Mucosa of stomach (tissue), 1 donor: ENCODE data around the gene HUS1B.
"Not testable (repeated sequence)": the region's sequence is repeated elsewhere in the genome, so short reads cannot be mapped to it uniquely, and the experiment has no call there.

Experiments
- H3K27me3 ChIP-seq: one replicate; pipeline ENCODE4 v1.7.0; 2013; ENCODE audit warnings: mild to moderate bottlenecking, low read length; ENCODE audit not compliant: control insufficient read depth, insufficient read depth
- H3K36me3 ChIP-seq: one replicate; pipeline ENCODE4 v1.7.0; 2013; ENCODE audit warnings: low read length; ENCODE audit not compliant: control insufficient read depth, insufficient read depth
- H3K4me1 ChIP-seq: one replicate; pipeline ENCODE4 v1.7.0; 2013; ENCODE audit warnings: mild to moderate bottlenecking, low read length; ENCODE audit not compliant: control insufficient read depth, insufficient read depth
- H3K4me3 ChIP-seq: one replicate; pipeline ENCODE4 v1.7.0; 2013; ENCODE audit warnings: low read length
- H3K9ac ChIP-seq: one replicate; pipeline ENCODE4 v1.7.0; 2013; ENCODE audit warnings: mild to moderate bottlenecking, low read length, moderate library complexity
- H3K9me3 ChIP-seq: one replicate; pipeline ENCODE4 v1.7.0; 2013; ENCODE audit warnings: mild to moderate bottlenecking, low read length, moderate library complexity; ENCODE audit not compliant: control insufficient read depth
- donor health status: Pancreatic carcinoma.

HUS1B gene

DNA sequence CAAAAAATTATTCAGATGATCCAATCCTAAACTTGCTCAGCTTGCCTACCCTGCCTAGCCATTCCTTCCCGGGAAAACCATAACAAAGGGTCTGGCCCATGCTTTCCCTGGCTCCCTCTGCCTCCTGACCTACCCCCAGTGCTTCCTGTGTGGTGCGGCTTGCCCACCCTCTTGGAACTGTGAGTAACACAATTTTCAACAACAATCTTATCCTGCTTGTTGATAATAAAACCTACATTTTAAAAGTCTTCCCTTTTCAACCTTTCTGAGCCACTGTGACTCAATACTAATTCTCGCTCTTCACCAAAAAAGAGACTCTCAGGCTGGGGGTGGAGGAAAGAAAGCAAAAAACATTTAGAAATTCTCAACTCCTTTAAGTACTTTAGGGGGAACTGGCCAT, 18.1 kb upstream of the HUS1B start:
- no peaks in the 10 kb centered on the region for H3K4me1 ChIP-seq
- H3K4me3 ChIP-seq: no peak overlapping the region
- no peaks in the 10 kb centered on the region for H3K36me3 ChIP-seq
- no peak overlapping the region for H3K9ac ChIP-seq
- H3K27me3 ChIP-seq: no peaks in the 10 kb centered on the region
- H3K9me3 ChIP-seq: no peaks in the 10 kb centered on the region

- H3K9ac ChIP-seq: no peak overlapping the region
- H3K9me3 ChIP-seq: no peaks in the 10 kb centered on the region
- no peaks in the 10 kb centered on the region for H3K4me1 ChIP-seq
- no peaks in the 10 kb centered on the region for H3K27me3 ChIP-seq
- no peaks in the 10 kb centered on the region for H3K36me3 ChIP-seq
- H3K4me3 ChIP-seq: no peak overlapping the region
These were observed 17.5 kb upstream of the HUS1B start for GRCh38 chr6:674406-674805.

DNA sequence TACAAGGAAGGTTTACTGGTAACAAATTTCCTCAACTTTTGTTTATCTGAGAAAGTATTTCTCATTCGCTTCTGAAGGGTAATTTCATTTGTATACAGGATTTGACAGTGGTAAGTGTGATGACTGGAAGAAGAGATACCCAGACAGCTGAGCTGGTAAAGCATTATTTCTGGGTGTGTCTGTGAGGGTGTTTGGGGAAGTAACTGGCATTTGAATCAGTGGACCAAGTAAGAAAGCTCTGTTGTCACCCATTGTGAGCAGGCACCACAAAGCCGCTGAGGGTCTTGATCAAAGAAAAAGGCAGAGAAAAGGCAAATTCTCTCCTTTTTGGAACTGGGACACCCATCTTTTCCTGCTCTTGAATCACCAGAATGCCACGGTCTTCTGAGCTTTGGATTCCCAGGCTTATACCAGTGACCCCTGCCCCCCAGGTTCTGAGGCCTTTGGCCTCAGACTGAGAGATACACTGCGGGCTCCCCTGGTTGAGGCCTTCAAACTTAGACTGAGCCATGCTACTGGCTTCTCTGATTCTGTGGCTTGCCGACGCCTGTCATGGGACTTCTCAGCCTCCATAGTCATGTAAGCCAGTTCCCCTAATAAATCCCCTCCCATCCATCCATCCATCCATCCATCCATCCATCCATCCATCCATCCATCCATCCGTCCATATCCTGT, 10.5 kb upstream of the HUS1B start:
- no peaks in the 10 kb centered on the region for H3K27me3 ChIP-seq
- no peaks in the 10 kb centered on the region for H3K36me3 ChIP-seq
- no peaks in the 10 kb centered on the region for H3K9me3 ChIP-seq
- no peaks in the 10 kb centered on the region for H3K4me1 ChIP-seq
- H3K4me3 ChIP-seq: no peak overlapping the region
- H3K9ac ChIP-seq: no peak overlapping the region

- Histone ChIP-seq H3K9me3 (no peaks in the 10 kb centered on the region), H3K36me3 (no peaks in the 10 kb centered on the region), H3K9ac (no peak overlapping the region), H3K27me3 (no peaks in the 10 kb centered on the region), H3K4me1 (peaks cover under 1% of the 10 kb centered on the region), H3K4me3 (no peak overlapping the region)
These were observed 8.7 kb upstream of the HUS1B start for GRCh38 chr6:665403-666267.

- not testable (repeated sequence) for H3K9me3 ChIP-seq, H3K9ac ChIP-seq, H3K4me3 ChIP-seq, H3K27me3 ChIP-seq, H3K36me3 ChIP-seq
- H3K4me1 ChIP-seq: peaks cover 12% of the 10 kb centered on the region
These were observed 6.9 kb upstream of the HUS1B start for GRCh38 chr6:663788-664187.

- Histone ChIP-seq H3K36me3 (no peaks in the 10 kb centered on the region), H3K9ac (no peak overlapping the region), H3K4me1 (peaks cover 12% of the 10 kb centered on the region), H3K27me3 (no peaks in the 10 kb centered on the region), H3K9me3 (no peaks in the 10 kb centered on the region), H3K4me3 (no peak overlapping the region)
These were observed 3.0 kb upstream of the HUS1B start for GRCh38 chr6:659716-660581.

DNA sequence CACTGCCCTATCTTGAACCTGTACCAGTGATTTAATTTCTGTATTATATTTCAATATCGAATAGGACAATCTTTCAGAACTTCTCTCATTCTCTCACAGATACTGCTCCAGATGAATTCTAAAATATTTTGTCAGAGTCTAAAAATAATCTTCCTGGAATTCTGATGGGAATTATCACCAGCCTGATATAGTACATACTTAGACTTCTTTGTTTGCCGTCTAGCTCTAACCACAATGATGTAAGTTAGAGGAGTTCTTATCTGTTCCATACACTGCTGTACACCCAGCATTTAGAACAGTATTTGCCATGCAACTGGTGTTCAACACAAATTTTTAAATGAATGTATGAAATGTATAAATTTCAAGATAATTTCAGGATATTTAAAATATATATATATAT, 1.3 kb upstream of the HUS1B start:
- Histone ChIP-seq H3K9ac (no peak overlapping the region), H3K9me3 (no peaks in the 10 kb centered on the region), H3K36me3 (no peaks in the 10 kb centered on the region), H3K27me3 (no peaks in the 10 kb centered on the region), H3K4me3 (no peak overlapping the region), H3K4me1 (peaks cover 12% of the 10 kb centered on the region)

- H3K36me3 ChIP-seq: no peaks in the 10 kb centered on the region
- no peaks in the 10 kb centered on the region for H3K27me3 ChIP-seq
- H3K9ac ChIP-seq: no peak overlapping the region
These were observed 843 bp upstream of the HUS1B start for GRCh38 chr6:657743-658142.

DNA sequence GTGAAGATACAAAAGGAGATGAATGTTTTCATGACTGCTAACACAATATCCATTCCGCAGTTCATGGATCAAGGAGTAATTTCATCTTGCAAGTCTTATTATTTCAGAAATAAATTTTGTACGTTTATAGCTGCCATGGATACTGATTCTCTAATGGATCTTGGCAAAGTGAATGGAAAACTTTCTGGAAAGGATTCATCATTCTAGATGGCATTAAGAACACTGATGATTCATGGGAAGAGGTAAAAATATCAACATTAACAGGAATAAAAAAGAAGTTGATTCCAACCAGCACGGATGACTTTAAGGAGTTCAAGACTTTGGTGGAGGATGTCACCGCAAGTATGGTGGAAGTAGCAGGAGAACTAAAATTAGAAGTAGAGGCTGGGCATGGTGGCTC, 2.8 kb downstream of the HUS1B start:
- Histone ChIP-seq H3K4me1 (no peaks in the 10 kb centered on the region), H3K36me3 (no peaks in the 10 kb centered on the region), H3K9ac (no peak overlapping the region), H3K9me3 (no peaks in the 10 kb centered on the region), H3K27me3 (no peaks in the 10 kb centered on the region), H3K4me3 (no peak overlapping the region)

More at GRCh38 chr6:657743-658142, 843 bp upstream of the HUS1B start:
- Histone ChIP-seq H3K4me1 (peaks cover 12% of the 10 kb centered on the region), H3K9me3 (no peaks in the 10 kb centered on the region), H3K4me3 (no peak overlapping the region)

GRCh38 chr6:652865-653264, 4.0 kb downstream of the HUS1B start:
- Histone ChIP-seq H3K9me3 (no peaks in the 10 kb centered on the region), H3K4me1 (no peaks in the 10 kb centered on the region), H3K36me3 (no peaks in the 10 kb centered on the region), H3K9ac (no peak overlapping the region), H3K4me3 (no peak overlapping the region), H3K27me3 (no peaks in the 10 kb centered on the region)

DNA sequence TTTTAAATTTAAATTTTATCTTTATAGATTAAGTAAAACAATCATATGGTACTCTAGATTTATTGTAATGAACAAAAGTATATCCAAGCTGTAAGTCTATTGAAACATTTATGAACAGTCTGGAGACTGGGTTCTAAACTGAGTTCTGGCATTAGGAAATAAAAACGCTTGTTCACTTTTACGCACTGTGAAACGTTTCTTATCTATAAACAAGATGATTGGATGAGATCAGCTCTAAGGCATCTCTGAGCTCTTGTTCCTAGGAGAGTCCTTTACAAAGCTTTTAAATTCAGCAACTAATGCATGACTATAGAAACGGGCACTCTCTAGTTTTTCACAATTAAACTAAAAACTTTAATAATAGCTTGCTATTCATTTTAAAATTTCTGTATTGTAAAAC, 6.8 kb downstream of the HUS1B start:
- no peaks in the 10 kb centered on the region for H3K9me3 ChIP-seq
- H3K4me3 ChIP-seq: no peak overlapping the region
- H3K27me3 ChIP-seq: no peaks in the 10 kb centered on the region
- no peaks in the 10 kb centered on the region for H3K4me1 ChIP-seq
- H3K9ac ChIP-seq: no peak overlapping the region
- H3K36me3 ChIP-seq: no peaks in the 10 kb centered on the region

GRCh38 chr6:642805-643204, 14.1 kb downstream of the HUS1B start:
- Histone ChIP-seq H3K27me3 (no peaks in the 10 kb centered on the region), H3K36me3 (no peaks in the 10 kb centered on the region)

More at GRCh38 chr6:642805-643204, 14.1 kb downstream of the HUS1B start:
- Histone ChIP-seq H3K4me1 (no peaks in the 10 kb centered on the region), H3K4me3 (no peak overlapping the region), H3K9ac (no peak overlapping the region), H3K9me3 (no peaks in the 10 kb centered on the region)
